Measurements from ENCODE around the gene POGK.

GRCh38 chr1:166905900-166906299 lies 66.6 kb downstream of the POGK start:
- TF ChIP-seq CTCF (IDR thresholded peaks at IDR 0.05; ENCODE audit: insufficient read depth, low read length, poor library complexity, severe bottlenecking) (no peak), EZH2phosphoT487 (conservative IDR thresholded peaks at IDR 0.05; ENCODE audit: low read length) (no peak)
